Tibial artery (tissue), 4 donors: Measurements from ENCODE around the gene NEK7.

Experiments
- DNase-seq, 2 donors: peaks; one replicate each; pipeline ENCODE4 v3.0.0-alpha.2; 2019
- H3K27ac ChIP-seq, 2 donors: fragments of 200-600 bp; sonication (generic) in 1 of 2; 1 replicate in 1 of 2; 2 replicates in 1 of 2; pipeline ENCODE4 v1.5.1; 2018 to 2019; ENCODE audit warnings: mild to moderate bottlenecking in 1 of 2
- H3K27me3 ChIP-seq, 2 donors: fragments of 200-600 bp; sonication (generic) in 1 of 2; one replicate each; pipeline versions ENCODE4 v1.5.1 to v1.6.0; 2016 to 2019
- H3K36me3 ChIP-seq, 3 donors: fragments of 200-600 bp; sonication (generic) in 2 of 3; one replicate each; pipeline ENCODE4 v1.5.1; 2016 to 2019; ENCODE audit warnings: mild to moderate bottlenecking in 2 of 3
- H3K4me1 ChIP-seq, 4 donors: fragments of 200-600 bp; sonication (generic) in 2 of 4; 1 replicate in 3 of 4; 2 replicates in 1 of 4; pipeline ENCODE4 v1.5.1; 2016 to 2019
- H3K4me3 ChIP-seq, 2 donors: fragments of 200-600 bp; sonication (generic) in 1 of 2; 1 replicate in 1 of 2; 2 replicates in 1 of 2; pipeline ENCODE4 v1.5.1; 2018 to 2019; ENCODE audit warnings: mild to moderate bottlenecking in 2 of 2
- H3K9me3 ChIP-seq, 3 donors: fragments of 200-600 bp; sonication (generic) in 1 of 3; one replicate each; pipeline ENCODE4 v1.5.1; 2016 to 2019
- CTCF ChIP-seq, 2 experiments: fragments of 200-600 bp in 1 of 2; fragments of 450-650 bp in 1 of 2; IDR thresholded peaks; one replicate each; pipeline ENCODE4 v1.5.1; 2017 to 2019; ENCODE audit warnings: antibody characterized with exemption in 2 of 2, mild to moderate bottlenecking in 1 of 2, moderate library complexity in 1 of 2
- intact Hi-C: fragments of 100-400 bp; cut with DNase I; formaldehyde crosslinking; loops from one replicate; pipeline ENCODE4 v1.15.0; 2023; ENCODE audit warnings: low total_unique reads

Gene NEK7

DNA sequence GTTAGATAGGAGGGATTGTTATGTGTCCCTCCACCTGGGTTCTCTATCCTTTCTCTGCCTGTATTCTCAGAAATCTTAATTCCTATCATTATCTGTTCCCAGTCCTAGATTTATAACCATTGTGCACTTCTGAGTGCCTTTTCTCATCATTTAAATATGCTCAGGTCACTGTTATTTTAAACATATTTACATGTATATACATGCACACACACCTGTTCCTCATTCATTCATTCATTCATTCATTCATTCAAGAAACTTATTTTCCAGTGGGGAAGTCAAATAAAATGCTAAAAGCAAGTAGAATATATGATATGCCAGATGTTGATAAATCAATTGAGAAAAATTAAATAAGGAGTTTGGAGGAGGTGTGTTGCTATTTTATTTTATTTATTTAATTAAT, 110.3 kb downstream of the NEK7 start:
- H3K36me3 ChIP-seq = peaks cover 0 to 14% (median 11%) of the 10 kb centered on the region in 3 donors
- intact Hi-C loops = no loop called here
- H3K4me3 ChIP-seq = no peak overlapping the region
- no peak for TF ChIP-seq CTCF (IDR thresholded peaks at IDR 0.05)
- no peaks in the 10 kb centered on the region for H3K9me3 ChIP-seq
- peaks cover 0 to 31% (median 0%) of the 10 kb centered on the region in 4 donors for H3K4me1 ChIP-seq
- H3K27me3 ChIP-seq = no peaks in the 10 kb centered on the region
- no peak overlapping the region for H3K27ac ChIP-seq
- no peak for DNase-seq

DNA sequence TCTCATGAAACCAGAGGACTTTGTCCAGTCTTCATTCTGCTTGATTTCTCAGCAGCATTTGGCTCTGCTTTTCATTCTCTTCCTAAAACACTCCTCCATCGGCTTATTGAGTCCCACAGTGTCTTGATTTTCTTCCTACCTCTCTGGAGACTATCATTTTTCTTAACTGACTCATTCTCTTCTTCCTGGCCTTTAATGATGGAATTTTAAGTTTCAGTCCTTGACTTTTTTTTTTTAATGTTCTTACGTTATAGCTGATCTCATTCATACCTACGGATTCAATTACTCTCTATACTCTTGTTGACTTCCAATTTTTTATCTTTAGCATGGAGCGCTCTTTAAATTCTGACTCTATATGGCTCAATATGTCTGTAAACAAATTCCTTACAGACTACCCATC, 111.1 kb downstream of the NEK7 start:
- Histone ChIP-seq H3K4me1 (peaks cover 0 to 35% (median 0%) of the 10 kb centered on the region in 4 donors), H3K27me3 (no peaks in the 10 kb centered on the region), H3K9me3 (no peaks in the 10 kb centered on the region), H3K27ac (no peak overlapping the region), H3K4me3 (no peak overlapping the region), H3K36me3 (peaks cover 0 to 14% (median 11%) of the 10 kb centered on the region in 3 donors)
- no peak for DNase-seq
- TF ChIP-seq CTCF (IDR thresholded peaks at IDR 0.05) = no peak
- intact Hi-C loops = no loop called here

DNA sequence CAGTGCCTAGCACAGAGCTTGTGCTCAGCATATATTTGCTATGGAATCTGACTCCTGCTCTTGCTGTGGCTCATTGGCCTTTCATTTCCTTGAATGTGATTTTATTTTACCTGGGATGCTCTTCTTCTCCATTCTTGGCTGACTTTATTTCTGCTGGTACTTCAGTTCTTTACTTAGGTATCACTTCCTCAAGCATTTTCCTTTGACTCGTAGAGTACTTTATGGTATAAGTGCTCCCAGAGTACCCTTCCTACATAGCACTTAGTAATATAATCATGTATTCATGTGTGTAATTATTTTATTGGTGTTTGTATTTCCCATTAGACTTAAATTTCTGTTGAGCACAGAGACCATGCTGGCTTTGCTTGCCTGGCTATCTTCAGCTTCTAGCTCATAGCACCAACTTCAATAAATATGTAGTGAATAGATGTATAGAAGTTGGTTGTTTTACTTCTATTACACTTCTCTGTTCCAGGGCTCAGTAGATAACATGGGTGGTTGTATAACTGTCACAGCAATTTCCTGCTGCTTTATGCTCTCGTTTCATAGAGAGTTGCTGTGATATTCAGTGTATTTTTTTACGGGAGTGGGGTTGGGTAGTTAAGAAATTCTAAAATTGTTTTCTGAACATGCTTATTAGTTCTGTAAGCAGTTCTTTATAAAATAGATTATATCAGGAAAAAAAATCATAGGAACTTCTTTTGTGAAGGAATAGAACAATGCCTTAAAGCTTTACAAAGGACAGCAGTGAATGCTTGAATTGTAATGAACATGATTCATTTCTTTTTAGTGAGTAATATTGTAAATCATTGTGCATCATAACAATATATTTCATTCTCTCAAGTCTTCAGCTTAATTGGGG, 112.2 kb downstream of the NEK7 start:
- H3K27ac ChIP-seq = no peak overlapping the region
- H3K9me3 ChIP-seq = no peaks in the 10 kb centered on the region
- TF ChIP-seq CTCF (IDR thresholded peaks at IDR 0.05) = no peak
- H3K4me3 ChIP-seq = no peak overlapping the region
- H3K36me3 ChIP-seq = peaks cover 0 to 14% (median 11%) of the 10 kb centered on the region in 3 donors
- H3K27me3 ChIP-seq = no peaks in the 10 kb centered on the region
- no peak for DNase-seq
- intact Hi-C loops = no loop called here
- peaks cover 0 to 35% (median 3%) of the 10 kb centered on the region in 4 donors for H3K4me1 ChIP-seq

DNA sequence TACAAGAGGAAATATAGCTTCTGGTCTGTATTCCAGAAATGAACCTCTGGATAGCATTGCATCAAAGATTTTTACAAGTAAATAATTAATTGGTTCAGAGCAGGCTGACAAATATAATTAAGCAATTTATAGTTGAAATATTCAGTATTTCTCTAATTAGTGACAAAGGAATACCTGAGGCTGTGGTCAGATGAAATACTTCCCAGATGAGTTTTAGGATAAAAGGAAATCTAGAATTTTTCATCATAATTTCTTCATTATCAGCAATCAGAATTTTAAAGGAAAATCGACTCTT, 112.8 kb downstream of the NEK7 start:
- DNase-seq = no peak
- no peak overlapping the region for H3K4me3 ChIP-seq
- intact Hi-C loops = no loop called here
- H3K36me3 ChIP-seq = peaks cover 0 to 11% (median 10%) of the 10 kb centered on the region in 3 donors
- H3K4me1 ChIP-seq = peaks cover 0 to 40% (median 3%) of the 10 kb centered on the region in 4 donors
- H3K9me3 ChIP-seq = no peaks in the 10 kb centered on the region
- H3K27me3 ChIP-seq = no peaks in the 10 kb centered on the region
- TF ChIP-seq CTCF (IDR thresholded peaks at IDR 0.05) = no peak
- no peak overlapping the region for H3K27ac ChIP-seq

DNA sequence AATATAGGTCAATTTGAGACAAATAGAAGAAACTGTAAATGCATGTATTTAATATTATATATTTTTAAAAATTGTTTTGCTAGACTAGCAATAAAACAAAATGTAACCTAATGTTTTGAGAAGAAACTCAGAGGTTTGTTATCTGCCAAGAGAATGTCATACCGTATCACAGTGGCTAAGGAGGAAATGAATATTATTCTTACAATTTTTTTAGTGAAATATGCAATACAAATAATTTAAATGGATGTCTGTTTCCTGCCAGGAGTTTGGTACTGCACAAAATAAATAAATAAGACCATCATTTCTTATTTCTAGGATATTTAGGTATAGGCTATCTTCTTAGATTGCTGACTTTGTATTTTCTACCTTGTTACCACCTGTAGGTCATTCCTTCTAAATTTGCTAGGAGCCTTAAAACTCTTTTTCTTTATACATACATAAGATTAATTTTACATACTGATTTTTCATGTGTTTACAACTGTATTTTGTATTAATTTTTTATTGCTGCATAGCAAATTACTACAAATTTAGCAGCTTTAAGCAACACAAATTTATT, 113.6 kb downstream of the NEK7 start:
- no peak for DNase-seq
- no peak overlapping the region for H3K27ac ChIP-seq
- peaks cover 0 to 37% (median 3%) of the 10 kb centered on the region in 4 donors for H3K4me1 ChIP-seq
- no peaks in the 10 kb centered on the region for H3K27me3 ChIP-seq
- no peak for TF ChIP-seq CTCF (IDR thresholded peaks at IDR 0.05)
- no peak overlapping the region for H3K4me3 ChIP-seq
- no peaks in the 10 kb centered on the region for H3K9me3 ChIP-seq
- H3K36me3 ChIP-seq = peaks cover 0 to 4% (median 2%) of the 10 kb centered on the region in 3 donors
- intact Hi-C loops = no loop called here
